DOHH2 (cell line): ENCODE results near the gene CEMIP2.

Source experiments
- CTCF ChIP-seq: fragments of 200-600 bp; sonication (generic); IDR thresholded peaks from one replicate; pipeline ENCODE4 v1.5.1; 2014; ENCODE audit warnings: antibody characterized with exemption, mild to moderate bottlenecking, low read depth, low read length; ENCODE audit not compliant: poor library complexity, severe bottlenecking
- EZH2phosphoT487 ChIP-seq: fragments of 200-600 bp; sonication (generic); IDR thresholded peaks from 2 replicates; pipeline ENCODE4 v1.6.1; 2017; ENCODE audit warnings: borderline replicate concordance, mild to moderate bottlenecking, antibody characterized with exemption, low read length, moderate library complexity, mixed read lengths

- TF ChIP-seq CTCF (no peak), EZH2phosphoT487 (no peak)
These were observed 62.1 kb downstream of the CEMIP2 start for GRCh38 chr9:71706176-71706575.
